Measurements from ENCODE around the gene CACNA2D1. TPM values are rescaled to one million over a fixed set of nuclear protein-coding genes. Genes with fewer than 3 reads are reported as not detected.

The CACNA2D1 gene
- total RNA-seq, 1 donor from 2014 or later = 17.2 TPM

GRCh38 chr7:82114237-82114636, 329.3 kb downstream of the CACNA2D1 start:
- no peak for DNase-seq (ENCODE audit: low spot score)

- DNase-seq (ENCODE audit: low spot score) = no peak
Observed at GRCh38 chr7:82110146-82110840, 333.3 kb downstream of the CACNA2D1 start.

- no peak for DNase-seq (ENCODE audit: low spot score)
Observed at GRCh38 chr7:82109288-82109687, 334.3 kb downstream of the CACNA2D1 start.

GRCh38 chr7:82106201-82106600, 337.4 kb downstream of the CACNA2D1 start:
- no peak for DNase-seq (ENCODE audit: low spot score)

GRCh38 chr7:82105463-82105862, 338.1 kb downstream of the CACNA2D1 start:
- no peak for DNase-seq (ENCODE audit: low spot score)

GRCh38 chr7:82098414-82098813, 345.2 kb downstream of the CACNA2D1 start:
- DNase-seq (ENCODE audit: low spot score) = no peak

GRCh38 chr7:82091126-82091684, 352.4 kb downstream of the CACNA2D1 start:
- no peak for DNase-seq (ENCODE audit: low spot score)

GRCh38 chr7:82087099-82087498, 356.5 kb downstream of the CACNA2D1 start:
- DNase-seq (ENCODE audit: low spot score) = no peak

- no peak for DNase-seq (ENCODE audit: low spot score)
Observed at GRCh38 chr7:82085116-82085515, 358.5 kb downstream of the CACNA2D1 start.

- DNase-seq (ENCODE audit: low spot score) = no peak
Observed at GRCh38 chr7:82081644-82082224, 361.8 kb downstream of the CACNA2D1 start.

GRCh38 chr7:82080254-82080927, 363.2 kb downstream of the CACNA2D1 start:
- no peak for DNase-seq (ENCODE audit: low spot score)

GRCh38 chr7:82079527-82079926, 364.1 kb downstream of the CACNA2D1 start:
- no peak for DNase-seq (ENCODE audit: low spot score)

GRCh38 chr7:82078807-82079206, 364.8 kb downstream of the CACNA2D1 start:
- no peak for DNase-seq (ENCODE audit: low spot score)

GRCh38 chr7:82071468-82071867, 372.1 kb downstream of the CACNA2D1 start:
- DNase-seq (ENCODE audit: low spot score) = no peak

- no peak for DNase-seq (ENCODE audit: low spot score)
Observed at GRCh38 chr7:82067628-82068264, 375.8 kb downstream of the CACNA2D1 start.

GRCh38 chr7:82057476-82057875, 386.1 kb downstream of the CACNA2D1 start:
- no peak for DNase-seq (ENCODE audit: low spot score)

- DNase-seq (ENCODE audit: low spot score) = no peak
Observed at GRCh38 chr7:82056282-82056681, 387.3 kb downstream of the CACNA2D1 start.

GRCh38 chr7:82054544-82054943, 389.0 kb downstream of the CACNA2D1 start:
- DNase-seq (ENCODE audit: low spot score) = no peak

GRCh38 chr7:82053453-82054032, 390.0 kb downstream of the CACNA2D1 start:
- no peak for DNase-seq (ENCODE audit: low spot score)

GRCh38 chr7:82051601-82052000, 392.0 kb downstream of the CACNA2D1 start:
- DNase-seq (ENCODE audit: low spot score) = no peak

GRCh38 chr7:82050792-82051191, 392.8 kb downstream of the CACNA2D1 start:
- DNase-seq (ENCODE audit: low spot score) = no peak

All from mucosa of gallbladder (tissue), 1 donor.